ENCODE data around the gene RNF212B. TPM values are rescaled to one million over a fixed set of nuclear protein-coding genes. Genes with fewer than 3 reads are reported as not detected.
A peak's percentile ranks its signal among the peaks of the same experiment; 100 is the strongest.

The RNF212B gene
- total RNA-seq, 1 donor from 2014 or later: not detected

- peak; percentile 99 for ATAC-seq
- peak; percentile 99 for DNase-seq (ENCODE audit: missing footprints)
- intact Hi-C loops (cut with DNase I): loop anchor here (1.0 kb wide), 1 partner anchor 10 kb away; no protein-coding TSS in a partner anchor
Measured at GRCh38 chr14:23286020-23286901, 48.5 kb downstream of the RNF212B start, which contains the start of gene HOMEZ. TSS of gene HOMEZ (minus strand) at chr14:23286132. CDS start at chr14:23285952, 180 bp downstream.

- intact Hi-C loops (cut with DNase I): loop anchor here (1.0 kb wide), 1 partner anchor 9 kb away; no protein-coding TSS in a partner anchor
- ATAC-seq: no peak
- DNase-seq (ENCODE audit: missing footprints): no peak
Measured at GRCh38 chr14:23286902-23287479, 49.3 kb downstream of the RNF212B start.

GRCh38 chr14:23294734-23295561 is 57.2 kb downstream of the RNF212B start:
- ATAC-seq: peak; percentile 68
- intact Hi-C loops (cut with DNase I): loop anchor here (5.0 kb wide), 1 partner anchor 173 kb away; no protein-coding TSS in a partner anchor

GRCh38 chr14:23296012-23296777 is 58.5 kb downstream of the RNF212B start:
- DNase-seq (ENCODE audit: missing footprints) (no peak), ATAC-seq (no peak)
- intact Hi-C loops (cut with DNase I): loop anchor here (1.0 to 5.0 kb wide), 2 partner anchors 10 to 174 kb away; partner anchors contain the start of gene HOMEZ

More at GRCh38 chr14:23294734-23295561, 57.2 kb downstream of the RNF212B start:
- no peak for DNase-seq (ENCODE audit: missing footprints)

GRCh38 chr14:23297096-23297495 is 59.4 kb downstream of the RNF212B start:
- ATAC-seq: no peak
- intact Hi-C loops (cut with DNase I): loop anchor here (5.0 kb wide), 1 partner anchor 175 kb away; no protein-coding TSS in a partner anchor
- DNase-seq (ENCODE audit: missing footprints): no peak

- intact Hi-C loops (cut with DNase I): loop anchor here (5.0 kb wide), 1 partner anchor 175 kb away; no protein-coding TSS in a partner anchor
- DNase-seq (ENCODE audit: missing footprints) (no peak), ATAC-seq (no peak)
Measured at GRCh38 chr14:23297611-23298277, 60.0 kb downstream of the RNF212B start.

GRCh38 chr14:23299211-23299957 is 61.6 kb downstream of the RNF212B start:
- intact Hi-C loops (cut with DNase I): loop anchor here (5.0 kb wide), 1 partner anchor 177 kb away; no protein-coding TSS in a partner anchor
- no peak for DNase-seq (ENCODE audit: missing footprints)
- no peak for ATAC-seq

GRCh38 chr14:23299986-23300686 is 62.4 kb downstream of the RNF212B start:
- intact Hi-C loops (cut with DNase I): loop anchor here (5.0 kb wide), 2 partner anchors 167 to 178 kb away; partner anchors contain the start of gene NGDN
- ATAC-seq: no peak
- no peak for DNase-seq (ENCODE audit: missing footprints)

- intact Hi-C loops (cut with DNase I): loop anchor here (1.0 to 5.0 kb wide), 2 partner anchors 21 to 167 kb away; partner anchors contain the start of genes NGDN and PABPN1
- ATAC-seq: peak; percentile 39
- DNase-seq (ENCODE audit: missing footprints): peak; percentile 82
Measured at GRCh38 chr14:23300687-23301223, 63.0 kb downstream of the RNF212B start.

- peak; percentile 99 for DNase-seq (ENCODE audit: missing footprints)
- peak; percentile 90 for ATAC-seq
- intact Hi-C loops (cut with DNase I): loop anchor here (1.0 to 5.0 kb wide), 2 partner anchors 20 to 166 kb away; partner anchors contain the start of genes NGDN and PABPN1
Measured at GRCh38 chr14:23301288-23301968, 63.7 kb downstream of the RNF212B start.

GRCh38 chr14:23301969-23302289 is 64.2 kb downstream of the RNF212B start:
- DNase-seq (ENCODE audit: missing footprints) (no peak), ATAC-seq (no peak)
- intact Hi-C loops (cut with DNase I): loop anchor here (1.0 to 5.0 kb wide), 2 partner anchors 19 to 165 kb away; partner anchors contain the start of genes NGDN and PABPN1

GRCh38 chr14:23302290-23303225 is 64.8 kb downstream of the RNF212B start, which contains the start of gene PPP1R3E:
TSS of gene PPP1R3E (minus strand) at chr14:23302859. CDS start at chr14:23302576, 283 bp downstream.
- intact Hi-C loops (cut with DNase I): loop anchor here (5.0 kb wide), 1 partner anchor 165 kb away; the partner anchor contains the start of gene NGDN
- ATAC-seq: peak; percentile 42
- peak; percentile 86 for DNase-seq (ENCODE audit: missing footprints)

- ATAC-seq: peak; percentile 69
- intact Hi-C loops (cut with DNase I): no loop called here
- DNase-seq (ENCODE audit: missing footprints): peak; percentile 95
Measured at GRCh38 chr14:23306412-23307145, 68.8 kb downstream of the RNF212B start, which contains the start of gene BCL2L2. TSS of gene BCL2L2 (plus strand) at chr14:23306833. CDS start at chr14:23307768, 935 bp downstream.
